Activated T-cell treated with anti-CD3 and anti-CD28 coated beads for 24 hours (primary cell): ENCODE measurements around the gene PON1.

Experiments
- DNase-seq: peaks from one replicate; pipeline ENCODE4 v3.0.0-alpha.2; 2020; ENCODE audit warnings: low read depth

PON1 gene

GRCh38 chr7:95324431-95324830 lies at the start of gene PON1:
PON1 (minus strand) TSS chr7:95324532; CDS start chr7:95324475, 57 bp downstream.
- no peak for DNase-seq

- DNase-seq = no peak
Measured at GRCh38 chr7:95373323-95373722, 49.0 kb upstream of the PON1 start.

- no peak for DNase-seq
Measured at GRCh38 chr7:95368235-95368634, 43.9 kb upstream of the PON1 start.

GRCh38 chr7:95367606-95368005 lies 43.3 kb upstream of the PON1 start:
- DNase-seq = no peak

- DNase-seq = no peak
Measured at GRCh38 chr7:95365151-95365550, 40.8 kb upstream of the PON1 start.

- no peak for DNase-seq
Measured at GRCh38 chr7:95357623-95358022, 33.3 kb upstream of the PON1 start.

- no peak for DNase-seq
Measured at GRCh38 chr7:95342642-95343307, 18.4 kb upstream of the PON1 start.

- DNase-seq = no peak
Measured at GRCh38 chr7:95342029-95342428, 17.7 kb upstream of the PON1 start.

GRCh38 chr7:95340491-95340890 lies 16.2 kb upstream of the PON1 start:
- no peak for DNase-seq

- DNase-seq = no peak
Measured at GRCh38 chr7:95338832-95339231, 14.5 kb upstream of the PON1 start.

- DNase-seq = no peak
Measured at GRCh38 chr7:95335093-95335492, 10.8 kb upstream of the PON1 start.

GRCh38 chr7:95334447-95334846 lies 10.1 kb upstream of the PON1 start:
- DNase-seq = no peak

- no peak for DNase-seq
Measured at GRCh38 chr7:95330961-95331337, 6.6 kb upstream of the PON1 start.

GRCh38 chr7:95330204-95330960 lies 6.0 kb upstream of the PON1 start:
- no peak for DNase-seq

- no peak for DNase-seq
Measured at GRCh38 chr7:95327356-95327755, 3.0 kb upstream of the PON1 start.

GRCh38 chr7:95323410-95324129 lies 762 bp downstream of the PON1 start:
- no peak for DNase-seq

- DNase-seq = no peak
Measured at GRCh38 chr7:95322854-95323253, 1.5 kb downstream of the PON1 start.

GRCh38 chr7:95322396-95322795 lies 1.9 kb downstream of the PON1 start:
- no peak for DNase-seq

- DNase-seq = no peak
Measured at GRCh38 chr7:95321720-95322119, 2.6 kb downstream of the PON1 start.

GRCh38 chr7:95320651-95321050 lies 3.7 kb downstream of the PON1 start:
- no peak for DNase-seq

- DNase-seq = no peak
Measured at GRCh38 chr7:95319570-95319969, 4.8 kb downstream of the PON1 start.

GRCh38 chr7:95318501-95319100 lies 5.7 kb downstream of the PON1 start:
- DNase-seq = no peak

- no peak for DNase-seq
Measured at GRCh38 chr7:95317966-95318365, 6.4 kb downstream of the PON1 start.
